GOT3 (cell line): ENCODE data around the gene RERE.
"Not testable (repeated sequence)": the region's sequence is repeated elsewhere in the genome, so short reads cannot be mapped to it uniquely, and the experiment has no call there.

Source experiments
- DNase-seq: peaks from one replicate; lab custom pipeline; 2025; ENCODE audit warnings: mixed read lengths; lab: John Stamatoyannopoulos, UW

Gene RERE

DNA sequence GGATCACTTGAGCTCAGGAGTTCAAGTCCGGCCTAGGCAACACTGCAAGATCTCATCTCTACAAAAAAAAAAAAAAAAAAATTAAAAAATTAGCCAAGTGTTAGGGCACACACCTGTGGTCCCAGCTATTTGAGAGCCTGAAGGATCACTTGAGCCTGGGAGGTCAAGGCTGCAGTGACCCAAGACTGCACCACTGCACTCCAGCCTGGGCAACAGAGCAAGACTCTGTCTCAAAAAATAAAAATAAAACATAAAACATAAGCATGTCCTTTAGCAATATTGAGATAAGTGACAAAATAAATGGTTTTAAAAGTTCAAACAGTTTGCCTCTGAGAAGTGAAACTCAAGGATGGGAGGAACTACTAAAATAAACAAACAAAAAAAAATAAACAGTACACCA is 101.2 kb downstream of the RERE start:
- no peak for DNase-seq

DNA sequence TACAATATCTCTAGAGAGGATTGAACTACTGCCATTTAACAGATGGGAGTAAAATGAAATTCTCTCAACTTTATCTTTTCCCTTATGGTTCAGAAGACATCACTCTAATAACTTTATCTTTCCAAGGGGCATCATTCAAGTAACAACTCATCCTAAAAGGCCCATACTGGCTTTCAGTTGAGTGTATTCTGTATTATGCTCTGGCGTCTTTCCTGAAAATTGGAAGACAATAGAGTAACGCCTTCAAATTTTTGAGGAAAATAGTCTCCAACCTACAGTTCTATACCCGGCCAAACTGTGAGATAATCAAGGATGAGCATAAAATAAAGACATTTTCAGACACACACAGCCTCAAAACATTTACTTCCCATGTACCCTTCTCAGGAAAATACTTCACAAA is 103.3 kb downstream of the RERE start:
- no peak for DNase-seq

DNA sequence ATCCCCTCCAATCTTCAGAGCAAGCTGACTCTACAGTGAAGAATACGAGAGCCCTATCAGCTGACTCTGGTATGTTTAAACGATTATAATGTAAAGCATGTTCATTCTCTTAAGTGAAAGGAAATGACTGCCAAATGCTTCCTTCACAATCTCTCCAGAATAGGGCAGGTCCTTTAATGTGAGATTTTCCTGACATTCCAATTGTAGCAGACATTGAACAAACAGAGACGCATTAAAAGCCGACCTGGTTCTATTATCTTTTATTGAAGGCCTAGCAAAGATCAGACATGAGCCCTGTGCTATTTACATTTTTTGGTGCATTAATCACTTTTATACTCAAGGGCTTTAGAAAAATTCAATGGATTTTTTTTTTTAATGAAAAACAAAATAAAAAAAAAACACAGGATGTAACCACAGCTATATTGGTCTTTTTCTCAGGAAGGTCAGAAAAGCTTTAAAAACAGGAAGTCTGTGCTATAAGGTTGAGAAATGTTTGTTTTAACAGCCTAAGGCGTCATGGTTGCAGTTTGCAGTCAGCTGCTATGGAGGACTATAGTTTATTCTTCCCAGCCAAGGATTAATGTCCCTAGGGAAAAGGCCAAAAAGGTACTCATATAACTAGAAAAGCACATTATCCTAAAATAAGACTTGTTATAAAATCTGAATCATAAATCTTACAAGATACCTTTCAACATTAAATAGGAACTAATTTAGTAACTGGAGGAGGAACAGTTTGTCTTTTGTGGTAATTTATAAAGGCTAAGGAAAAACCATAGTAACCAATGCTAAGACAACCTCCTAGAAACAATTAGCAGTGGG is 104.8 kb downstream of the RERE start:
- no peak for DNase-seq

DNA sequence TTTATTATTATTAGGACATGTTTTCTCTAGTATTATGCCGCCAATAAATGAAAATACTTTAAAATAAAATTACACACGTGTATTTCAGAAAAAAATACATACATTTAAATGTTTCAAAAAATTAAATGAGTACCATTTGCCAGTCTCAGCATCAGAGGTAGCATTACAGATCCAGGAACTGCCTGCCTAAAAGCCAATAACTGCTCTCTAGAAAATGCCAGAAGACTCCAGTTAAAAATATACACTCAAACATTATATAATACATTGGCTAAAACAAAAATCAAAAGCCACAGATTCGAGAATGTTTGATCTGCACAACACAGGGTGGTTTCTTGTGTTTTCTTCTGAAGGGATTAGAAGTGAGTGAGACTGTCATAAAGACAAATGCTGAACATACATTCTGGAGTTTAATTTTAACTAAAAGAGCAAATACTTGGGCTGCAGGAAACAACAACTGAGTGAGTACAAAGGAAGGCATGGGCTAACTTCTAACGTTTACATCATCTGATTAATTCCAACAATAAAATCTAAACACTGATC is 105.5 kb downstream of the RERE start:
- no peak for DNase-seq

DNA sequence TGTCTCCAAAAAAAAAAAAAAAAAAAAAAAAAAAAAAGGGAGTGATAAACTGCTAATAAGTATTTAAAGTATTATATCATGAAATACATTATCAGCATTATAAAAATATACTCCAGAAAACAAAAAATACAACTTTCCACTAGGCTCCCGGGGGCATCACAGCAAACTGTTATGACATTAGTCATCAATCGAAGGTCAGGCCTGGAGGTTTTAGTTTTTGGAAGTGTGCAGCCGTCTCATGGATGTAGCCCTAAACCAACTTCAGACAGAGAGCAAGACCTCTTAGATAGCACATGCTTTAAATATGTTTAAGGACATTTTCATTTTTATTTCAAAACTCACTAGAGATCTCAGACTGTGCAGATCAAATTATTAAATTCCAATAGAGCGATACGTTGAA is 106.3 kb downstream of the RERE start:
- no peak for DNase-seq

DNA sequence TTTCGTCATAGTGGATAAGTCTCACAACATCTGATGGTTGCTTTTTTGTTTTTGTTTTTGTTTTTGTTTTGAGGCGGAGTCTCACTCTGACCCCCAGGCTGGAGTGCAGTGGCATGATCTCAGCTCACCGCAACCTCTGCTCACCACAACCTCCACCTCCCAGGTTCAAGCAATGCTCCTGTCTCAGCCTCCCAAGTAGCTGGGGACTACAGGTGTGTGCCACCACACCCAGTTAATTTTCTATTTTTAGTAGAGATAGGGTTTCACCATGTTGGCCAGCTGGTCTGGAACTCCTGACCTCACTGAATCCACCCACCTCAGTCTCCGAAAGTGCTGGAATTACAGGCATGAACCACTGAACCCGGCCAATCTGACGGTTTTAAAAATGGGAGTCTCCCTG is 109.2 kb downstream of the RERE start:
- no peak for DNase-seq

DNA sequence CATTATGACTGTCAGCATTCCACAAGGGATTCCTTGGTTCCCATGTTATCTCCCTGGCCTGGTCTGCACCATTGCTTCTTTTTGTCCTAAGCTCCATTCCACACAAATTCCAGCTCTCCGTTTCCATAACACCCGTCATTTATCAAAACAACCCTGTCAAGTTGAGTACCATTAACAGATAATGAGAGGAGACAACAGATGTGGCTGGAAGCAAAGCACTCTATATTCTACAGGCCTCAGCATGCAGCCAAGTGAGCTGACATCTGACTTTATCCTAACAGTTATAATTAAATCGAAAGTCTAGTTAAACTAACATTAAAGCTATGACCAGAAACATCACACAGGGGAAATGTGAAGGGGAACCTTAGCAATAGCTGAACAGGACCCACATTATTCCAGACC is 110.4 kb downstream of the RERE start:
- no peak for DNase-seq

DNA sequence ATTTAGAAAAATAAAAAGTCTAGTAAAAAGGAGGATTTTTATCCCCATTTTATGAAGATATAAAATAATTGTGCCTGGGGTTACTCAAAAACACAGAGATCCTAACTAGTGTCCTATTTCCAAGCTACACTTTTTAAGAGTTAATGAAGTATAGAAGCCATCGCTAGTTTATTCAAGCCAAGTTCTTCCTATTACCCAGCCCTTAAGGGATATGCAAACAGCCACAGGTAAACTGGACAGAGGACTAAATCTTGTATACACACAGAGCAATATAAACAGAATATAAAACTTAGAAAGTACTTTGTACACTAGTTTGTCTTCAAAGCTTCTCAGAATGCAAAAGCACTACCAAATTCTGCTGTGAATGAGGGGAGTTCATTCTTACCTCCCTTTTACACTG is 111.1 kb downstream of the RERE start:
- no peak for DNase-seq

DNA sequence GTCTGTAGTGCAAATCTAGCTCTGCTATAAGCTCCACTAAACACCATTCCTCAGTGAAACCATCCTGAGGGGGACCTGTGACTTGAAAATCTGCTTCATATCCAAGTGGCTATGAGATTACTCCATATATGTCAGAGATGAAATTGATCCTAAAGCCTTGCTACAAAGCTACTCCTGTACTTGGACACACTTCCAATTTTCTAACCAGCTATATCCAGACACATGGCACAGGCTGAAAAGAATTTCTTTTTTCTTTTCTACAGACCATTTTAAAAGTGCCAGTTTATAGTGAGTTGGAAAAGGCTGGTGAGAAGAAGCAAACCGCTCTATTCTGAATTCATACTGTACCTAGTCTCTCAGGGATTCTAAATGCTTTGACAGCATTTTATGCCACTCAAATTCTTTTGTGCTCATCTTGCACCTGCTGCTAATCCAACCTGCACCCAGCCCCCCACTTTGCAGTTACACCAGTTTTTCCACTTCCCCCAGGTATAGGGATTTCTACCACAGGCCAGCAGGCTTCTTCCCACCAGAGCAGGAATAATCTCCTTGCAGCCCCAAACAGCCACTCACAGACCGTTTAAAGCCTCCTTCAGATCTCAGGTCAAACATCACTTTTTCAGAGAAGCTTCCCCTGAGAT is 112.5 kb downstream of the RERE start:
- DNase-seq, result no peak

DNA sequence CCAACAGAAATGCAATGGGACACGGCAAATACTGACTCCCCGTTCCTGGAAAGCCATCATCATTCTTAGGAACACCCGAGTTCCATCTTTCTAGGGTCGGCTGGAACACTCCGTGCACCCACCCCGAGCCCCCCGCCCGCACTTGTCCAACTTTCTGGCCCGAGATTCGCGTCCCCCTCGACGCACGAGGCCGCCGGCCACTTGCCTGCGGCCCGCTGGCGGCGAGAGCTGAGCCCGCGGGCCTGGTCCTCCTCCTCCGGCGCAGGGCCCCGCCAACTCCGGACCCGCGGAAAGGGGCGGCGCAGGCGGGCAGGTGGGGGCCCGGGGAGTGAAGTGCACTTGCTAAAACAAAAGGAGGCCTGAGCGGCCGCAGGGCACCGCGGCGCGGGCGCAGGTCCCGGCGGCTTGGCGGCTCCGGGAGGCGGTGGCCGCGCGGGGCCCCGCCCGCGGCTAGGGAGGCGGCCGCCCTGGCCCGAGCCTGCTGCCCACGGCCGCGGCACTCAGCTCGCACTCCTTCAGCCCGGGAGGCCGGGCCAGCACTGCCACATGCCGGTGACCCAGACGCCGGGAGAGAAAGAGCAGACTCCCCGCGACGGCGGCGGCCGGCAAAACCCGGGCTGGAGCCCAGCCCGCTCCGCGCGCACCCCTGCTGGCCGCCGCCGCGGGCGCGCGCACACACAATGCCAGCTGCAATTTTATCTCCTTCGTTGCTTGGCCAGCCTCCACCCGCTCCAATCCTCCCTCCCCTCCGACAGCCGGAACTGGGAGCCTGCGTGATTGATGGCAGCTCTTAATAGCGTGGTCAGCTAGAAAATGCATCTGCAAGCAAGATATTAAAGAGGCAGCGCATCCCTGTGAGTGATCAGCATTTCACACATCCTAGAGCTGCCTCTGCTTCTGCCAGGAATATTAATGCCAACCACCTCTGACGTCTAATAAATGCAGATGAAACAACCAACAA is 114.3 kb downstream of the RERE start:
- DNase-seq, result peak; percentile 70

DNA sequence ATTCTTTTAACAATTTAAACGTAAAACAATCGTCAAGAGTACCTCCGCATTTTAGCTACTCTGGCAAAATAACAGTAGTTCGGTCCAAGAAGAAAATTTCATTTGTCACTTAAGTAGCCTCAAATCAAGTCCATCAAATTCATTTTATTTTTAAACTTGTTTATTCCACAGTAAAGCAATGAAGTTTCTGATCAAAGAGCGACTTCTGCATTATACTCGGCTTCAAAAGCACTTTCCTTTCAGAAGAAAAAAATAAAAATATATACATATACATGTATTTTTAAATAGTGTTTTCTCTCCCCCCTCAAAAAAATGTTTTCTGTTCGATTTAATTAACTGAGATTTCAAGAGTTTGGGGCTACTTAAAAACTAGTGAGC is 115.0 kb downstream of the RERE start:
- DNase-seq, result no peak

DNA sequence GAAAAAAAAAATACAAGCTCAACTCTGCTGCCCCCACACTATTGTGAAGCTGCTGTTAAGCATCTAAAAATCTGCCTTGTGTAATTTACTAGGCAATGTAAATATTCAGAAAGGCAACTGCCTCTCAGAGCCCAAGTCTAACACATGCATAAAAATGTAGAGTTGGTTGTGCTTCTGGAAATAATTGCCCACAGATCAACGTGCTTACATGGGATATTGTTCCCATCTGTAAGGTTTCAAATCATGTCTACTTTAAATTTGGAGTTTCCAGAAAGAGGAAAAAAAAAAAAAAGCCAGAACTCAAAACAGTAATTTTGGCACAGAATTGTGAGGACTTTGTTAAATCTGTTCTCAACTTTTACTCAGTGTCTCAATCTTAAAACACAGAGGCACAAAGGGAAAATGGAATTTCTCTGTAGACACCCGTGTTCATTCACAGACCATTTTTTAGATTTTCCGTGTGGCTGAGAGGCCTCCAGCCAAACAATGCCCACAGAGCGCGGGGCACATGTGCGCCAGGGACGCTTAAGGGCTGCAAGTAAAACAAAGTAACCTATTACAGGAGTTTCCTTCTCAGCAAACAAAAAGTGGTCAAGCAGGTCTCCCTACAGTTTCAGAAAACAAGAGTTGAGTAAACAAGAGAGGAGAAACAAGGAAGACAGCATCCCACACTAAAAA is 115.5 kb downstream of the RERE start:
- no peak for DNase-seq

DNA sequence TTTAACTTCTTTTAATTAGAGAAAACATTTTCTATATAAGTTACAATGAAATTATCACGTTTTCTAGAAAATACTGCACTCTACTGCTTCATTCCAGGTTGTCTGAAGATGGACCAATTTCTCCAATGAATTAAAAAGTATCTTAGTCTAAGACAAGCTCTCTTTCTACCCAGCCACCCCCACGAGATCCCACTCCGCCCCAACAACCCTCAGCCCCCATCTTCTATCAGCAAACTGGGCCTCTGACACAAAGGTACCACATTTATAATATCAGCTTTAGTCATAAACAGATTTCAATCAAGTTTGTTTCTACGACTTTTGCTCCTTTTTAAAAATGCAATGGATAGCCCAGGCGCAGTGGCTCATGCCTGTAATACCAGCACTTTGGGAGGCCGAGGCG is 117.8 kb downstream of the RERE start:
- no peak for DNase-seq

DNA sequence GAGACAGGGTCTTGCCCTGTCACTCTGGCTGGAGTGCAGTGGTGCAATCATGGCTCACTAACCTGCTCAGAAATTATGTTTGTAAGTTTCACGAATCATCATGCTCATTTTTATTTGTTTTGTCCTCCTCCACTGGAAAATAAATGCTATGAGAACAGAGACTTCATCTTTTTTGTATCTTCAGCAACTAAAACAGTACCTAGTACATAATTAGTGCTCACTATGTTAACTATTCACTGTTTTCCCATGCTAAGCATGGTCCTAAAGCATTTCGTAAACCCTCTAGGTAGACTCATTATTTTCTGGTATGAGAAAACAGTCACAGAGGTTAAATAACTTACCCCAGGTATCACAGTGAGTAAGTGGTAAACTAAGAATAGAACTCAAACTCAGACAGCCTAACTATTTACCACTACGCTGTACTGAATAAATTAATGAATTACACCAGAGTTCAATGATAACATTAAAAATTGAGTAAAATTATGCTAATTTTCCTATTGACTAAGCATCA is 118.4 kb downstream of the RERE start:
- no peak for DNase-seq

DNA sequence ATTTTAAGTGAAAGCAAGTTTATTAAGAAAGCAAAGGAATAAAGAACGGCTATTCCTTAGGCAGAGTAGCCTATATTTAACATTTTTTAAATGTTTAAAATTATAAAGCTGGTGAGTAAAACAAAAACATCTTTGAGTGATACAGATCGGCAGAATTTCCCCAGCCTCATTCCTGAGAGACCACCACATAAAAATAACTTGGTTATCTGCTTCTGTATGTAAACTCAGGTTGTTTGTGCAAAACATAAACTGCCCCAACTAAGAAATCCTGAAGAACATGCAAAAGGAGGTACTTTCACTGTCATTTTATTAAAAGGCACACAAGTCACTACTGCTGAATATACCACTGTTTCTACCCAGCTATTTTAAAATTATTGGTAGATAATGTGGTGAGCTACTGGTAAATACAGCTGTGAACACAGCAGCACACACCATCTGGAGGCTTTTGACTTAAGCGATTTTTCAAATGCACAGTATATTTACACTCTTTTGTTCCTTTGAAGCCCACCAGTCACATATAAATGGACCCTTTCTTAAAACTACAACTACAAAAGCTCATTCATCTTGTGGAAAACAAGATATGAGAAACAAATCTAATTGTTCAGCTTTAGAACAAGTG is 119.3 kb downstream of the RERE start:
- DNase-seq, result no peak

DNA sequence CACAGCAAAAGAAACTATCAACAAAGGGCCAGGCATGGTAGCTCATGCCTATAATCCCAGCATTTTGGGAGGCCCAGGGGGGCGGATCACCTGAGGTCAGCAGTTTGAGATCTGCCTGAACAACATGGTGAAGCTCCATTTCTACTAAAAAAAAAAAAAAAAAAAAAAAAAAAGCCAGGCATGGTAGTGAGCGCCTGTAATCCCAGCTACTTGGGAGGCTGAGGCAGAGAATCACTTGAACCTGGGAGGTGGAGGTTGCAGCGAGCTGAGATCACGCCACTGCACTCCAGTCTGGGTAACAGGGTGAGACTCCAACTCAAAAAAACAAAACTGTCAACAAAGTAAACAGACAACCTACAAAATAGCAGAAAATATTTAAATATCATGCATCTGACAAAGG is 122.0 kb downstream of the RERE start:
- not testable (repeated sequence) for DNase-seq

DNA sequence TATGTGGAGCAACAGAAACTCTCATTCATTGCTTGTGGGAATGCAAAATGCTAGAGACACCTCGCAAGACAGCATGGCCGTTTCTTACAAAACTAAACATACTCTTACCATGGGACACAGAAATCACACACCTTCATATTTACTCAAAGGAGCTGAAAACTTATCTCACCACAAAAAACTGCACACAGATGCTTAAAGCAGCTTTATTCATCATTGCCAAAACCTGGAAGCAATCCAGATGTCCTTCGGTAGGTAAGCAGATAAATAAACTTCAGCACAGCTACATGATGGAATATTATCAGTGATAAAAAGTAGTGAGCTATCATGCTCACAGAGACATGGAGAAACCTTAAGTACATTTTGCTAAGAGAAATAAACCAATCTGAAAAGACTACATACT is 124.3 kb downstream of the RERE start:
- no peak for DNase-seq

DNA sequence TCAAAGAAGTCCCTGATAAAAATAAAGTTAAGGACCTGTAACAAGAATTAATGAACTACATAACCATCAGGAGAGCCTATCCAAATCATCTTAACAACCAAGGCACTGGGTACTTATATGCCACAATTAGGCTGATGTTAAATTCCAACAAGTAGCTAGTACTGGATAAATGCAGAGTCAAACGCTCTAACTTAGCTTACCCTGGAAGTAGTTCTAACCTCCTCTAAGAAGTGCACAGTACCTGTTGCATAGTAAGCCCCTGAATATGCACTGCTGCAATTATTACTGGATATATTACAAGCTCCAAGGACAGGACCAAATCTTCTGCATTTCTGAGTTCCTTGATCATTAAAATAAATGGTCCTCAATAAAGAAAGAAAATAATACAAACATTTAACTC is 125.8 kb downstream of the RERE start:
- DNase-seq, result no peak

DNA sequence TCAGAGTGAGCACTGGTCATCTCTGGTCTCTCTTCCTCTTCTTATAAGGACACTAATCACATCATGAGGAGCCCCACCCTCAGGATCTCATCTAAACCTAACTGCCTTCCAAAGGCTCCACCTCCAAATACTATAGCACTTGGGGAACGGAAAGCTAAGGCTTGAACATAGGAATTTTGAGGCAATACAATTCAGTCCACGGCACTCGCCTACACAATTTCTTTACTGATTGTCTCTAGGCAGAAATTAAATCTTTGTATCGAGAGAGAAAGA is 127.3 kb downstream of the RERE start:
- no peak for DNase-seq

DNA sequence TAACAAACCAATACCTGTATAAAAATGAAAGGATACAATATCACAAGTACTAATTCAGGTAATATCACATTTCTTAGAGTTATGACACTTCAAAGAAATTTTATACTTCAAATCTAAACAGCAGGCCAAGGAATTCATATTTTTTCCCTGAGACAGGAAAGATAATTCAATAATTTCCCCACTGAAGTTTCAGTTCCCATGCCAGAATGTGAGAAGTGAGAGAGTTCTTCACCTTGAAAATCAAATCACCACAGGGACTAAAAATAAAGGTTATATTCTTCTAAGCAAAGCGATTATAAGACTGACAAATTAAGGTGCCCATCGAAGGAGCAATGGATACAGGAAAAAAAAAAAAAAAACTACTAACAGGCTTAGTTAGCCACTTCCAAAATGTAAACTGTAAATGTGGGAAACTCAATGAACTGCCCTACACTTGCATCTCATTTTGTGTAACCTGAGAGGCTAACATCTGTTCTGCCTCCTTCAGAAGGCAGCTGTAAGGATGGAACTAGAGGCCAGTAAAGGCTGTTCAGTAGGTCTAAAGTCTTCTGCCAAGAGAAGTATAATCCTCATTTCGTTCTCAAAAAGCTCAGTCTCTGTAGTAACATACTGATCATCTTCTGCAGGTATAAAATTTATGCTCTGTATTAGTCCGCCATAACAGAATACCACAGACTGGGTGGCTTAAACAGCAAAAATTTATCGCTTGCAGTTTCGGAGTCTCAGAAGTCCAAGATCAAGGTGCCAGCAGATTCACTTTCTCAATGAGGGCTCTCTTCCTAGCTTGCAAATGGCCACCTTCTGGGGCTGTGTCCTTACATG is 127.8 kb downstream of the RERE start:
- DNase-seq, result no peak

DNA sequence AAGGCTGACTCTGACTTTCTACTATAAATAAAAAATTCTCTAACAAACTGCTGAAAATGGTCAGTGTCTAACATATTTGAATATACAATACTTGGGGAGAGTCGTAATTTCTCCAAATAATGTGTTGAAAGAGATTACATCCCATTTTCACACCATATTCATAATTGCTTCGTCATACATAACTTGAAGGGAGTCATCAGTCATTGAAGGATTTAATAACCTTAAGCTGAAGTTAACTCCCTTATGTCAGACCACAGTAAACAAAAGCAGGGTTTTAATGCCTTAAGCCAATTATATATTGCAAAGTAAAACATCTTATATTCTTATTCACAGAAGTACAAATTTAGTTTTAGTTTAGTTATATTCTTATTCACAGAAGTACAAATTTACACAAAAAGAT is 129.9 kb downstream of the RERE start:
- no peak for DNase-seq
